ENCODE data around the gene ZNF205.
"Not testable (repeated sequence)": the region's sequence is repeated elsewhere in the genome, so short reads cannot be mapped to it uniquely, and the experiment has no call there.

The ZNF205 gene

GRCh38 chr16:3148256-3149192 is 36.1 kb downstream of the ZNF205 start:
- no peak for DNase-seq (ENCODE audit: low read depth in 3 of 3, low spot score in 1 of 3)

- no peak for DNase-seq (ENCODE audit: low read depth in 3 of 3, low spot score in 1 of 3)
Observed at GRCh38 chr16:3149193-3149530, 36.8 kb downstream of the ZNF205 start.

- DNase-seq (ENCODE audit: low read depth in 3 of 3, low spot score in 1 of 3): no peak
Observed at GRCh38 chr16:3149630-3150345, 37.4 kb downstream of the ZNF205 start.

- DNase-seq (ENCODE audit: low read depth in 3 of 3, low spot score in 1 of 3): peak; percentile 91 to 99 (median 99)
Observed at GRCh38 chr16:3150346-3151218, 38.2 kb downstream of the ZNF205 start.

- no peak for DNase-seq (ENCODE audit: low read depth in 3 of 3, low spot score in 1 of 3)
Observed at GRCh38 chr16:3152027-3152276, 39.6 kb downstream of the ZNF205 start.

- peak in 2 of 3 donors; percentile 67 to 83 for DNase-seq (ENCODE audit: low read depth in 3 of 3, low spot score in 1 of 3)
Observed at GRCh38 chr16:3152277-3152990, 40.0 kb downstream of the ZNF205 start.

GRCh38 chr16:3152991-3153368 is 40.6 kb downstream of the ZNF205 start:
- no peak for DNase-seq (ENCODE audit: low read depth in 3 of 3, low spot score in 1 of 3)

GRCh38 chr16:3155181-3155580 is 42.8 kb downstream of the ZNF205 start:
- no peak for DNase-seq (ENCODE audit: low read depth in 3 of 3, low spot score in 1 of 3)

- no peak for DNase-seq (ENCODE audit: low read depth in 3 of 3, low spot score in 1 of 3)
Observed at GRCh38 chr16:3155972-3156371, 43.6 kb downstream of the ZNF205 start.

- DNase-seq (ENCODE audit: low read depth in 3 of 3, low spot score in 1 of 3): peak in 1 of 3 donors; percentile 33
Observed at GRCh38 chr16:3157229-3158025, 45.0 kb downstream of the ZNF205 start.

GRCh38 chr16:3158026-3158509 is 45.7 kb downstream of the ZNF205 start:
- no peak for DNase-seq (ENCODE audit: low read depth in 3 of 3, low spot score in 1 of 3)

GRCh38 chr16:3158510-3159314 is 46.3 kb downstream of the ZNF205 start:
- peak; percentile 67 to 93 (median 89) for DNase-seq (ENCODE audit: low read depth in 3 of 3, low spot score in 1 of 3)

GRCh38 chr16:3161235-3162018 is 49.0 kb downstream of the ZNF205 start:
- no peak for DNase-seq (ENCODE audit: low read depth in 3 of 3, low spot score in 1 of 3)

GRCh38 chr16:3164121-3164991 is 52.0 kb downstream of the ZNF205 start:
- DNase-seq (ENCODE audit: low read depth in 3 of 3, low spot score in 1 of 3): no peak

GRCh38 chr16:3165111-3165822 is 52.9 kb downstream of the ZNF205 start:
- no peak for DNase-seq (ENCODE audit: low read depth in 3 of 3, low spot score in 1 of 3)

GRCh38 chr16:3166505-3166886 is 54.1 kb downstream of the ZNF205 start:
- no peak for DNase-seq (ENCODE audit: low read depth in 3 of 3, low spot score in 1 of 3)

- DNase-seq (ENCODE audit: low read depth in 3 of 3, low spot score in 1 of 3): not testable (repeated sequence)
Observed at GRCh38 chr16:3168729-3169128, 56.3 kb downstream of the ZNF205 start.
